HG03060 (cell line): Measurements from ENCODE around the gene RPTOR.
"Not testable (repeated sequence)": the region's sequence is repeated elsewhere in the genome, so short reads cannot be mapped to it uniquely, and the experiment has no call there.

Experiments
- ATAC-seq: cut with Tn5 transposase; IDR thresholded peaks from one replicate; pipeline ENCODE4 v1.9.1; 2021; ENCODE audit warnings: low read depth, moderate number of reproducible peaks; ENCODE audit not compliant: unreplicated experiment

RPTOR gene

GRCh38 chr17:80755650-80756405, 211.2 kb downstream of the RPTOR start:
- ATAC-seq: no peak

GRCh38 chr17:80758481-80759376, 214.1 kb downstream of the RPTOR start:
- no peak for ATAC-seq

- no peak for ATAC-seq
Measured at GRCh38 chr17:80759377-80759673, 214.7 kb downstream of the RPTOR start.

GRCh38 chr17:80760511-80760911, 215.9 kb downstream of the RPTOR start:
- ATAC-seq: no peak

- ATAC-seq: no peak
Measured at GRCh38 chr17:80761110-80761871, 216.7 kb downstream of the RPTOR start.

GRCh38 chr17:80762076-80762475, 217.4 kb downstream of the RPTOR start:
- ATAC-seq: no peak

GRCh38 chr17:80763293-80763867, 218.7 kb downstream of the RPTOR start:
- ATAC-seq: no peak

GRCh38 chr17:80764627-80765145, 220.0 kb downstream of the RPTOR start:
- not testable (repeated sequence) for ATAC-seq

GRCh38 chr17:80765241-80765961, 220.8 kb downstream of the RPTOR start:
- no peak for ATAC-seq

- ATAC-seq: no peak
Measured at GRCh38 chr17:80766290-80766855, 221.7 kb downstream of the RPTOR start.

- no peak for ATAC-seq
Measured at GRCh38 chr17:80768389-80768788, 223.8 kb downstream of the RPTOR start.

GRCh38 chr17:80768936-80769335, 224.3 kb downstream of the RPTOR start:
- ATAC-seq: no peak

GRCh38 chr17:80769516-80769915, 224.9 kb downstream of the RPTOR start:
- no peak for ATAC-seq

- no peak for ATAC-seq
Measured at GRCh38 chr17:80769936-80770625, 225.4 kb downstream of the RPTOR start.

- ATAC-seq: no peak
Measured at GRCh38 chr17:80770881-80771611, 226.4 kb downstream of the RPTOR start.

- ATAC-seq: no peak
Measured at GRCh38 chr17:80771612-80772005, 227.0 kb downstream of the RPTOR start.

- ATAC-seq: no peak
Measured at GRCh38 chr17:80772906-80773242, 228.2 kb downstream of the RPTOR start.

- ATAC-seq: no peak
Measured at GRCh38 chr17:80773243-80773991, 228.8 kb downstream of the RPTOR start.
